Skeletal muscle tissue (tissue), 4 donors: Measurements from ENCODE around the gene XIST. TPM values are rescaled to one million over a fixed set of nuclear protein-coding genes. Genes with fewer than 3 reads are reported as not detected.
"Not testable (repeated sequence)": the region's sequence is repeated elsewhere in the genome, so short reads cannot be mapped to it uniquely, and the experiment has no call there.

Experiments
- H3K27ac ChIP-seq: one replicate; pipeline ENCODE4 v1.7.0; 2013; ENCODE audit warnings: mild to moderate bottlenecking, low read depth, low read length, inconsistent platforms
- H3K27me3 ChIP-seq, 3 donors: one replicate each; pipeline ENCODE4 v1.7.0; 2013; ENCODE audit warnings: low read length in 3 of 3; ENCODE audit not compliant: control insufficient read depth in 3 of 3, insufficient read depth in 3 of 3
- H3K36me3 ChIP-seq, 3 donors: one replicate each; pipeline ENCODE4 v1.7.0; 2013; ENCODE audit warnings: low read length in 3 of 3; ENCODE audit not compliant: control insufficient read depth in 3 of 3, insufficient read depth in 3 of 3
- H3K4me1 ChIP-seq, 3 donors: one replicate each; pipeline ENCODE4 v1.7.0; 2013; ENCODE audit warnings: low read length in 3 of 3, mild to moderate bottlenecking in 3 of 3; ENCODE audit not compliant: control insufficient read depth in 3 of 3, insufficient read depth in 3 of 3
- H3K4me3 ChIP-seq, 3 donors: one replicate each; pipeline ENCODE4 v1.7.0; 2013; ENCODE audit warnings: low read length in 3 of 3
- H3K9ac ChIP-seq, 3 donors: one replicate each; pipeline ENCODE4 v1.7.0; 2013; ENCODE audit warnings: low read length in 3 of 3, mild to moderate bottlenecking in 3 of 3, moderate library complexity in 2 of 3, low read depth in 1 of 3
- H3K9me3 ChIP-seq, 3 donors: one replicate each; pipeline ENCODE4 v1.7.0; 2013; ENCODE audit warnings: low read length in 3 of 3; ENCODE audit not compliant: control insufficient read depth in 3 of 3
- total RNA-seq: library from RNA; depleted of rRNA; stranded (reverse); fragments of >200 nt; gene quantifications from one replicate; pipeline ENCODE4 v1.2.3, GENCODE V29; 2014
- donor health status: Osteomylitis.

XIST gene
- total RNA-seq, 1 donor from 2014 or later: 1.6 TPM

- Histone ChIP-seq H3K9ac (no peak overlapping the region), H3K27me3 (no peaks in the 10 kb centered on the region), H3K4me1 (peaks cover 0 to 18% (median 0%) of the 10 kb centered on the region in 3 donors), H3K4me3 (no peak overlapping the region), H3K36me3 (peaks cover 0 to 22% (median 0%) of the 10 kb centered on the region in 3 donors), H3K27ac (no peak overlapping the region), H3K9me3 (no peaks in the 10 kb centered on the region)
These were observed 22.5 kb downstream of the XIST start for GRCh38 chrX:73829890-73830466.

DNA sequence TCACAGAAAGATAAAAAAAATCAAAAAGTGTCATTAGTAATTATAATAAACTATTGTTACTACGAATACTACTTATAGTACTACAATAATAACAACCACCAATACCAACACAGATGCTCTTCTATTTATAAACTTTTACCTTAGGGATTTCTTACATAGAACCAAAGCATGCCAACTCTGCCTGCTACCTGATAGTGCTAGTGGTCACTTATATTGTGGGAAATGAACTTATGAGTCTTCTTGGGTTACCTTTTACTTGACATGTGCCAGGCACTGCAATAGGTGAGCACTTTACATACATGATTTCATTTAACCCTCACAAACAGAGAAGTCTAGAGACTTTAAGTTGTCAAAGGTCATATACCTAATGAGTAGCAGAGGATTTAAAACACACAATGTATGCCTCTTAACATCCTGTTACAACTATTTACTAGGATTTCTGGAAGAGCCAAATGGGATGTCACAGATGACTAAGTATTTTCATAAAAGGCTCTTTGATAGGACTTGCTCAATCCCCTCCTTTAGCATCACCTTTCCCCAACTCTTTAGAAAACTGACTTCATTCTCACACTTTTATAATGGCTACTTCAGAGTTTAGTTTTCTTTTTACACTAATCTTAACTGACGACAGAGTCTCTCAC lies 24.3 kb downstream of the XIST start:
- Histone ChIP-seq H3K9ac (no peak overlapping the region), H3K27ac (no peak overlapping the region), H3K9me3 (no peaks in the 10 kb centered on the region), H3K4me1 (peaks cover 0 to 10% (median 0%) of the 10 kb centered on the region in 3 donors), H3K27me3 (no peaks in the 10 kb centered on the region), H3K4me3 (no peak overlapping the region), H3K36me3 (peaks cover 0 to 22% (median 0%) of the 10 kb centered on the region in 3 donors)

- H3K27ac ChIP-seq: no peak overlapping the region
- no peak overlapping the region for H3K4me3 ChIP-seq
- peaks cover 0 to 22% (median 0%) of the 10 kb centered on the region in 3 donors for H3K36me3 ChIP-seq
- no peak overlapping the region for H3K9ac ChIP-seq
- H3K4me1 ChIP-seq: peaks cover 0 to 10% (median 0%) of the 10 kb centered on the region in 3 donors
- H3K27me3 ChIP-seq: no peaks in the 10 kb centered on the region
- H3K9me3 ChIP-seq: no peaks in the 10 kb centered on the region
These were observed 25.1 kb downstream of the XIST start for GRCh38 chrX:73827406-73827805.

GRCh38 chrX:73826996-73827395 lies 25.5 kb downstream of the XIST start:
- Histone ChIP-seq H3K4me1 (peaks cover 0 to 10% (median 0%) of the 10 kb centered on the region in 3 donors), H3K4me3 (no peak overlapping the region), H3K9me3 (no peaks in the 10 kb centered on the region), H3K27me3 (no peaks in the 10 kb centered on the region), H3K36me3 (peaks cover 0 to 22% (median 0%) of the 10 kb centered on the region in 3 donors), H3K9ac (no peak overlapping the region), H3K27ac (no peak overlapping the region)

DNA sequence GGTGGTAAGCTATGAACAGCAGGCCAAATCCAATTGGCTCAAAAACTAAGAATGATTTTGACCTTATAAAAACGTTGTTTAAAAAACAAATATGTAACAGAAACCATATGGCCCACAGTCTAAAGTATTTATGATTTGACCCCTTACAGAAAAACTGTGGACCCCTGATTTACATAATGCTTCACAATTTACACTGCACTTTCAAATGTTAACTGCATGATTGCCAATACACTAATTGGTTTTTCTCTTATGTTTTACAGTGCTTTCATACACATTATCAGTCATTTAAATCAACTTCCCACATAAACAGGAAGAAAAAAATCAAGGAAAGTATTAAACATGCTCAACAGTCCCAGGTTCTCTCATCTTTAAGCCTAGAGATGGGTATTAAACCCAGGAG lies 26.9 kb downstream of the XIST start:
- no peaks in the 10 kb centered on the region for H3K9me3 ChIP-seq
- peaks cover 0 to 7% (median 0%) of the 10 kb centered on the region in 3 donors for H3K4me1 ChIP-seq
- H3K27me3 ChIP-seq: no peaks in the 10 kb centered on the region
- H3K27ac ChIP-seq: no peak overlapping the region
- peaks cover 0 to 22% (median 0%) of the 10 kb centered on the region in 3 donors for H3K36me3 ChIP-seq
- H3K4me3 ChIP-seq: no peak overlapping the region
- no peak overlapping the region for H3K9ac ChIP-seq

DNA sequence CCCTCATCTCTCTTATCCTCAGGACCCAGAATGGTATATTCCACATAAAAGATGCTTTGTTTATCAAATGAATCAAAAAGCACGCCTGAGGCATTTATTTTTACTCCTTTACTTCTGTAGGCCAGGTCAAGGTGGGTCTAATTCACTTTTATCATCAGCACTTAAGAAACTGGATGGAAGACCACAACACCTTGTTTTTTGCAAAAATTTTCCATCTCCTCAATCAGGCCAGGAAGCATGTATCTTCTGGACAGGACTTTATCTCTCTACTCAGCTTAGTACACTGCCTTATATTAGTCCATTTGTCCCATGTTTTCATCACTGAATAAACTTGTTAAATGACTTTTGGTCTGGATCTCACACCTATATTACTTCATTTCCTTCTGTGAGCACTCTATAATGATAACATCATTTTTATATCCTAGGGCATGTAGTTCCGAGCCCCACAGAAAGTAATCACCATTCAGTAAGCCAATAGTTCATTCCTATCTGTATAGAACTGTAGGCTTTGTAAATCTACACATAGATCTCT lies 29.0 kb downstream of the XIST start:
- peaks cover 0 to 17% (median 0%) of the 10 kb centered on the region in 3 donors for H3K36me3 ChIP-seq
- no peaks in the 10 kb centered on the region for H3K27me3 ChIP-seq
- no peak overlapping the region for H3K4me3 ChIP-seq
- H3K9me3 ChIP-seq: no peaks in the 10 kb centered on the region
- H3K9ac ChIP-seq: no peak overlapping the region
- no peak overlapping the region for H3K27ac ChIP-seq
- H3K4me1 ChIP-seq: peaks cover 0 to 2% (median 0%) of the 10 kb centered on the region in 3 donors

- H3K27ac ChIP-seq: no peak overlapping the region
- peaks cover 0 to 2% (median 0%) of the 10 kb centered on the region in 3 donors for H3K4me1 ChIP-seq
- no peaks in the 10 kb centered on the region for H3K27me3 ChIP-seq
- H3K9me3 ChIP-seq: no peaks in the 10 kb centered on the region
- no peak overlapping the region for H3K4me3 ChIP-seq
- H3K36me3 ChIP-seq: peaks cover 0 to 15% (median 0%) of the 10 kb centered on the region in 3 donors
- no peak overlapping the region for H3K9ac ChIP-seq
These were observed 29.7 kb downstream of the XIST start for GRCh38 chrX:73822775-73823174.

DNA sequence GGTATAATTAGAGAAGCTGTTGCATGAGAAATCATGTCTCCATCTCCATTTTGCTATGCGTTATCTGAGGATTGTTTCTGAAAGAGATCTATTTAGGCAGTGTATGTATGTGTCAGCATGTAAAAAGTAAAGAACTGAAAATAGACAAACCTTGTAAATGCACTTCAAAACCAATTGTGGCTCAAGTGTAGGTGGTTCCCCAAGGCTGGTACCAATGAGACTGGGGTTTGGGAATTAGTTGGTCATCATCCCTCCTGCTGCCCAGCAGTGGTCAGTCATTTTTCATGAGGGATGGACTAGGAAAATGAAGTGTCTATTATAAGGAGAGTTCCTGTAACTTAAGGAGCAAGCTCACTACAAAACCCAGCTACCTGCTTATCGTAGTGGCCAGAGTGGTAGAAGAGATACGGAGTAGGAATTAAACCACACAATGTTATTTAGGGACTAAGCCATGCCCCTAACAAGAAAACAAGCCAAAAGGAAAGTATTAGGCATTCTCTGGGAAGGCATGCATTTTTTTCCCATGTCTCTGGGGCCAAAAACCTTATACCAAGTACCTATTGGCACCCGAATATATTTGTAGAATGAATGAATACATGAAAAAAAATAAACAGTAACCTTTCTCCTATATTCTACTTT lies 30.5 kb downstream of the XIST start:
- Histone ChIP-seq H3K4me3 (no peak overlapping the region), H3K9me3 (no peaks in the 10 kb centered on the region), H3K27ac (no peak overlapping the region), H3K4me1 (no peaks in the 10 kb centered on the region), H3K27me3 (no peaks in the 10 kb centered on the region), H3K36me3 (peaks cover 0 to 13% (median 0%) of the 10 kb centered on the region in 3 donors), H3K9ac (no peak overlapping the region)

DNA sequence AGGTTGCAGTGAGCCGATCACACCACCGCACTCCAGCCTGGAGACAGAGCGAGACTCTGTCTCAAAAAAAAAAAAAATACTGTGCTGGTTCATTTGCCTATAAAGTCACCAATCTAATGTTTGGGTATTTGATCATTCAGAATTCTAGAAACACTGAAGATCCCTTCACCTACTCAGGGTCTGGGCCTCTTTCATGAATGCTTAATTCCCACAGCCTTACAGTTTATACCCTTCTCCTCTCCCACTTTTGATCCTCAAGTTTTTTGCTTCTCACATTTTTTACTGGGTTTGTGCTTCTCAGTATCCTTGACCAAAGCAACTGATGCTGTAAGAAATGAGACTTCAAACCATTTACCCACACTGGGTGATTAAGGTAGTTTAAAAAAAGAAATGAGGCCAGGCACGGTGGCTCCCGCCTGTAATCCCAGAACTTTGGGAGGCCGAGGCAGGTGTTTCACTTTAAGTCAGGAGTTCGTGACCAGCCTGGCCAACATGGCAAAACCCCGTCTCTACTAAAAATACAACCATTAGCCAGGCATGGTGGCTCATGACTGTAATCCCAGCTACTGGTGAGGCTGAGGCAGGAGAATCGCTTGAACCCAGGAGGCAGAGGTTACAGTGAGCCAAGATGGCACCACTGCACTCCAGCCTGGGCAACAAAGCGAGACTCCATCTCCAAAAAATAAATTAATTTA lies 32.5 kb downstream of the XIST start:
- H3K4me3 ChIP-seq, H3K36me3 ChIP-seq: not testable (repeated sequence)

More for the DNA sequence above, 32.5 kb downstream of the XIST start:
- not testable (repeated sequence) for H3K27ac ChIP-seq, H3K27me3 ChIP-seq, H3K4me1 ChIP-seq, H3K9ac ChIP-seq, H3K9me3 ChIP-seq
